HG03175 (cell line): ENCODE data around the gene WNT7B.

Experiments
- ATAC-seq: cut with Tn5 transposase; IDR thresholded peaks from one replicate; pipeline ENCODE4 v1.9.1; 2021; ENCODE audit warnings: mild to moderate bottlenecking, moderate library complexity; ENCODE audit not compliant: unreplicated experiment

WNT7B gene

DNA sequence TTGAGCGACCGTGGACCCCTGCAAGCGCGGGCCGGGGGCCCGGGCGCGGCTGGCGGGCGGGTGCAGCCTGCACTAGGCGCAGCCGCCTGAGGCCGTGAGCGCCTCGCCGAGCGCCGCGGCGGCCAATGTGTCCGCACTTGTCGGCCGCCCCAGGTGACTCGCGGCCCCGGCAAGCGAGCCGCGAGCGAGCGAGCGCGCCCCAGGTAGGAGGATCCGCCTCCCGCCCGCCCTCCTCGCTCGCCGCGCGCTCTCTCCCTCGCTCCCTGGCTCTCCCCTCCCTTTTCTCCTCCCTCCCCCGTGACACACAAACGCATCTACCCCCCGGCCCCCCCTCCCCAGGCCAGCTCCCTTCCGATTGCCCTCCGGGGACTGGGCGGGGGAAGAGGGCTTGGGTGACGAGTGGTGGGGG is at the start of gene WNT7B:
TSS of gene WNT7B (minus strand) at position 160 of the 409 bp plus-strand sequence. CDS start 408 bp downstream, outside the sequence.
- ATAC-seq = no peak

DNA sequence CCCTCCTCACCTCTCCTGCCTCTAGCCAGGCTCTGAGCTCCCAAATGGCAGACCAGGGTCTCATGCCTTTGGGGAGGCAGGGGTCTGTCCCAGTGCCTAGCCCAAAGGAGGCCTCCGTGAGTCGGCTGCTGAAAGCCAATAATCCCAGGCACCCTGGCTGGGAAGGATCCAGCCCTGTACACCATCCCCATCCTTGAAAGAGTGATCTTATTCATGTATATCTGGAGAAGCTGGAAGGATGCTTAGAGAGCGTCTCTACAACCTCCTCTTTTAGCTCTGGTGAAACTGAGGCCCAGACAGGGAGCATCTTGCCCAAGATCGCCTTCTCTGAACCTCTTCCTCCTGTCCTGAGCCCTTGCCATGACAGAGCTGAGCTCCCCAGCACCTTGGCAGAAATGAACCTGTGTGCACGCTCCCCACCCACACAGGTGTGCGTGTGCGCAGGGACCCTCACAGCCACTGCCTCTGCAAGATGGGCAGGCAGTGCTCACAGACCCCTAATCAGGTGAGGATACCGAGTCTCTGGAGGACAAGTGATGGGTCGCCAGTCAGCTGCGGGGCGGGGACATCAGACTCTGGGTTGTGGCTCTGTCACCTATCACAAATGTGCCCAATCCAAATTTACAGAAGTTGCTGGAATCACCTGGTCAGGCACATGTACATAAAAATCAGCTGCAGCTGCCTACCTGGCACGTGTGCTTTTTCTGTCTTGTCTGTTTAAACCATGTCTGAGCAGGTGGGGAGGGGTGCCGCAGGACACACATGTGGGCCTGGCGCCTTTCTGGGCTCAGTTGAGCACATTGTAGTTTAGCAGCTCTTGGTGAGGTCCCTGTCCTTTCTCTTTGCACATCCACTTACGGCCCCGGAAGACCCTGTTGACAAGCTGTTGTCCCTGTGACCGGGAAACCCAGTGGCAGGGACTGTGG is 49.3 kb upstream of the WNT7B start:
- no peak for ATAC-seq

DNA sequence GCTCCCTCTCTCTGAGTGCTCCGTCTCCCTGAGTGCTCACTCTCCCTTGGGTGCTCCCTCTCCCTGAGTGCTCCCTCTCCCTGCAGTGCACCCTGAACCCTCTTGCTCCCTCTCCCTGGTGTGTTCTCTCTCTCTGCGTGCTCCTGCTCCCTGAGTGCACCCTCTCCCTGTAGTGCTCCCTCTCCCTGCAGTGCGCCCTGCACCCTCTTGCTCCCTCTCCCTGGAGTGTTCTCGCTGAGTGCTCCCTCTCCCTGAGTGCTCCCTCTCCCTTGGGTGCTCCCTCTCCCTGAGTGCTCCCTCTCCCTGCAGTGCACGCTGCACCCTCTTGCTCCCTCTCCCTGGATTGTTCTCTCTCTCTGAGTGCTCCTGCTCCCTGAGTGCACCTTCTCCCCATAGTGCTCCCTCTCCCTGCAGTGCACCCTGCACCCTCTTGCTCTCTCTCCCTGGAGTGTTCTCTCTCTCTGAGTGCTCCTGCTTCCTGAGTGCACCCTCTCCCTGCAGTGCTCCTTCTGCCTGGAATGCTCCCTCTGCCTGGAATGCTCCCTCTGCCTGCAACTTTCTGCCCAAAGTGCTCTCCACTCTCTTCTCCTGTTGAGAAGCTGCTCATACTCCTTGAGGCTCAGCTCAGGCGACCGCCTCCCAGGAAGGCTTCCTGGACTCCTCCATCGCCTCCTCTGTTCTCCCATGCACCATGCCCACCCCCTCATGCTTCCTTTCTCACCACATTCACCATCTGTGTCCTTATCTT is 48.4 kb upstream of the WNT7B start:
- ATAC-seq = no peak

DNA sequence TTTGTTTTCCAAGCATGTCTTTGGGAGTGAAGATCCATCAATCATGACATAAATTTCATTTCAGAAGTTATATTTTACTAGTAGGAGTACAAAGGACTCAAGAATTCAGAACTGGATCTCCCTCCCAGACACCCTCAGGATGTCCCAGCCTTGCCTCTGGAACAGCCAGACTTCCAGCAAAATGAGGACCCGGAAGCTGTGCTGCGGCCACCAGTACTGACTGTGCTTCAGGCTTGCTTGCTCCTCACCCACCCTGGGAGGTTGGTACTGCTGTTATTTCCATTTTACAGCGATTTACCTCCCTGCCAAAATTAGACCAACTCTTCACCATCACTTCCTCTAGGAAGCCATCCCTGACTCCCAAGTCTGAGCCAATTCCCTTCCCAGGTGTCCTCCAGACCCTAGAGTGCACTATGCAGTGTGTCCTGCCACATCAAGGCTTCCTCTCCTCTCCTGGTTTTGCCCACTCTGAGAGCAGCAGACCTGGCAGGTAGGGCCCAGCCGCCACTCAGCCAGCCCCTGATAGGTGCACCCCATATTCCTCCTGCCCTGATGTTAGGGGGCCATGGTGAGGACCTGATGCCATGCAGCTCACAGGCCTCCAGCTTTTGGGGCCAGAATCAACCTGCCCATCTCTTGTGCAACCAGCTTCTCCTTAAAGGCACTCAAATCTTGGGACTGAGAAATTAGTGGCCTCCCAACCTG is 47.3 kb upstream of the WNT7B start:
- ATAC-seq = no peak

DNA sequence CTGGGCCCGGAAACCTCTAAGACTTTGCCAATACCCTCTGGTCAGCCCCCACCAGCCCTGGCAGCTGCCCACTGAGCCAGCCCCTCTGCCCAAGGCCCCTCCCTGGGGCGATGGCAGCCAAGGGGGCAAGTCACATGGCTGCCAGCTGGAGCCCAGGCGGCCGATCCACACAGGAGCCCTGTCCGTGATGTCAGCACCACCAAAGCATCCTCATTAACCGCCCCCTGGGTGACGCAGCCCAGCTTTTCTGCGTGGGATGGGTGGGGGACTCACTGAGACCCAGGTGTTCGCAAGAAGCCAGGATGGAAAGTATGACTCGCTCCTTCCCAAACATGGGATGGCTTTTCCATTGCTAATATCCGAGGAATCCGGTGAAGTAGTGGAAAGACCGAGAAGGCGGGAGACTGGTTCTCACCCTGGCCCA is 46.6 kb upstream of the WNT7B start:
- no peak for ATAC-seq

DNA sequence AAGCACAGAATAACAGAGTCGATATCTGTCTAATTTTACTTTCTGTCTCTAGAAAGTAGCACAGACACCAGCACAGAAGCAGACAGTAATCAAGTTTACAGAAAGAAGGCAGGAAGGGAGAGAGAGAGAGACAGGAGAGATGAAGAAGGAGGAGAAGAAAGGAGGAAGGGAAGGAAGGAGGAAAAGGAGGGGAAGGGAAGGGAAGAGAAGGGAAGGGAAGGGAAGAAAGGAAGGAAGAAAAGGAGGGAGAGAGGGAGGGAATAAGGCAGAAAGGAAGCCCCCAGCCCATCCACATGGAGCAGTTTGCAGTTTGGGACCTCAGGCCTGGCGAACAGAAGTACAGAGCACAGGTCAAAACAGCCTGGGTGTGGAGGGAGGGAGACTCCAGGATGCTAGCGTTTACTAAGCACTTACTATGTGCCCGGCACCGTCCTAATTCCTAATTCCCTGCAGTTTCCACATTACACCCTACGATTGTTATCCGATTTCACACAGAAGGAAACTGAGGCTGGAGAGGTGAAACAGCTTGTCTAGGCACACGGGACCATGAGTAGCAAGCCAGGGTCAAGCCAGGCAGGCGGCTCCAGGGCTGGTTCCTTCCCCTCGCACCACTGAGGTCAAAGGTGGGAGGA is 46.0 kb upstream of the WNT7B start:
- ATAC-seq = no peak

DNA sequence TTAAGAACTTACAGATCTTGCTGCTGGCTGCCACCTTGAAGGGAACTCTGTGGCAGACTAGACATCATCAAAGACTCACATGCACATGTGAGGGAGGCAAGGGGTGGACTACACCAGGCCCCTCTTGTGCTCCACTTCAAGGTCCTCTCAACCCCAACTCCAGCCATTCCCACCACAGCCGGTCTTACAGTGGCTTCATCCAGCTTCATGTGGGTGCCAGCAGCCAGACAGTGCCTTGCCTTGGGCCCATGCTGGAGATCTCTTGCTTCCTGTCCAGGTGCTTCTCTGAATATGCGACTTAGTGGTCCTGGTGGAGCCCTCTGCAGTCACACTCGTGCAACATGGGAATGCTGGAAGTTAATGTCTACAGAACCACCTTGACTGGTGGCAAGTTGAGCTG is 44.6 kb upstream of the WNT7B start:
- ATAC-seq = no peak

DNA sequence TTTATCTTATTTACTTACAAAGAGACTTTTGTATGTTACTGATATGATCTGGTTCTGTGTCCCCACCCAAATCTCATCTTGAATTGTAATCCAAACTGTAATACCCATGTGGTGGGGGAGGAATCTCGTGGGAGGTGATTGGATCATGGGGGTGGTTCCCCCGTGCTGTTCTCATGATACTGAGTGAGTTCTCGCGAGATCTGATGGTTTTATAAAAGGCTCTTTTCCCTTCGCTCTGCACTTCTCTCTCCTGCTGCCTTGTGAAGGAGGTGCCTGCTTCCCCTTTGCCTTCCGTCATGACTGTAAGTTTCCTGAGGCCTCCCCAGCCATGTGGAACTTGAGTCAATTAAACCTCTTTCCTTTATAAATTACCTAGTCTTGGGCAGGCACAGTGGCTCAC is 42.4 kb upstream of the WNT7B start:
- ATAC-seq = no peak

DNA sequence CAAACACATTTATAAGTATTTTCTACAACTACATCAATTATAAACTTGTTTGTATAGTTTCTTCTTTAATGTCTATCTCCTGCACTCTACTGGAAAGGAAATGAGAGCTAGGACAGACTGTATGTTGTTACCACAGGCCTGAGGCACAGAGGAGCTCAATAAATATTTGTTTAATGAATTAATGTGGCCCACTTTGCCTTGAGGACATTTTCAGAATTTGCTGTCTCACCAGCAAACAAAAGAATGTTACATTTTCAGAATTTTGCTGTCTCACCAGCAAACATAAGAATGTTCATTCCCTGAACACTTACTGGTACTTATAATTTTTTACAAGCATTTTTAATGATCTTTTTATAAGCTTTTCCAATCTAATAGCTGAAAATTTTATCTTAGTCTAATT is 41.9 kb upstream of the WNT7B start:
- ATAC-seq = no peak

DNA sequence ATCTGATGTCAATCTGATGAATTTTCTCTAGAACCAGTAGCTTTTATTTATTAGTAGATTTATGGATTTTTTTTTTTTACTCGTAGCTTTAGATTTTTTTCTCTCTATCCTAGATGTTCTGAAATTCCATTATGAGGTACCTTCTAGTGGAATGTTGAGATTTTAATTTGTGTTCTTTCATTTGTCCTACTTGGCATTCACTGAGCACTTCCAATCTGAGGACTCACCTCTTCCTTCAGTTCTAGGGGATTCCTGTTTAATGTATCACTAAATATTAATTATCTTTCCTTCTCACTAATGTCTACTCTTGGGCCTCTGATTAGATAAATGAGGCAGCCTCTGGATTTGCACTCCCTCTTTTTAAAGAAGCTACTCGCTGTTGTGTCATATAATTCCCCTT is 40.2 kb upstream of the WNT7B start:
- ATAC-seq = no peak

DNA sequence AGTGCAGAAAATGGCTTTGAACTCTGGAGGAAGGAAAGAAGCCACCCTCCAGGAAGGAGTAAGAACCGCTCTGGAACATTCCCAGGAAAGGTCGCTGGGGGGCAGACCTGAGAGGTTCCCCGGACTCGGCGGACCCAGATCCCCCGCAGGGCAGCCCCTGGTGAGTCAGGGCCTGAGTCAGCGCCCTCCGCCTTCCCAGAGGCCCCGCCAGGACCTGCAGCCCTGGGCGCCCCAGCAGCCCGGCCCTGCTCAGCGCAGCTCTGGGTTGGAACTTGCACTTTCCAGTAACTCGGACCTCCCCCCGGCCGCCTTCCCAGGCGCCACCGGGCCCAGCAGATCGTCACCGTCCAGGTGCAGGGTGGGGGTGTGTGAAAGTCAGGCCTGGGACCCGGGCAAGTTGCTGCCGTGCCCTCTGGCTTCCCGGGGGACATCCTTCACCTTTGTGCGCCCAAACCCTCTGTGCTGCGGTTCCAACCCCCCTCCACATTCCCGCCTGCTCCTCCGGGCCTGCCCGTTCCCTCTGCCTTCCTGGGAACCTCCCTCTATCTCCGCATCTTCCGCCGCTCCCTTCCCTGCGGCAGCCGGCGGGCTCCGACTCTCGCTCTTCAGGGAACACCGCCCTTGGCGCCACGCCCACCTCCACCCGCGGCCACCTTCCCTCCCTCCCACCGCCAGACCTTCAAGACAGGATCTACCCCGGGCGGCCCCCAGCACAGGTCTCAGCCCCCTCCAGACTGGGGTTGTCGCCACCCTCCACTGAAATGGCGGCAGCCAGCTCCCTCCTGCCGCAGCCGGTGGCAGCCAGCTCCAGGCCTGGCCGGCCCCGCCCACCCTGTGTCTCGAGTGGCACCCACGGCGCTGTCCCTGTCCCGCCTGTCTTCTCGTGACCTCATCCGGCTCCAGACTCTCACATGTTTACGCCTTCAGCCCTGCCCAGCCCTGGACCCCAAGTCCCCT is 36.8 kb upstream of the WNT7B start:
- ATAC-seq = peak; percentile 80

DNA sequence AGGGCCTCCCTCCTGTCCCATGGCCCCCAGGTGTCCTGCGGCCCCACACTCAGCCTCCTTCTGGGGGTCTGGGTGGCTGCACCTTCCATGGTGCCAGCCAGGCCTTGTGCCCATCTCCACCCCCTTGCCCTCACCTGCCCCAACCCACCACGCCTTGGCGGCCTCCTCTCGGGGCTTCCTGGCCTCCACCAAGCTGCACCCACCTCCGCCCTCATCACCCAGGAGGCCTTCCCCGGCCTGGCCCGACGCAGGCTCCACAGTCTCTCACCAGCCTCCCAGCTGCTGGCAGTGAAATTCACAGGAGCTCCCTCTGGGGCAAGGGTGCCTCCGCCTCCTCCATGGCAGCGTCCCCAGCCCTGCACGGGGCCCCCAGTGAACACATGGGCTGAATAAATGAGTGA is 35.9 kb upstream of the WNT7B start:
- ATAC-seq = no peak

DNA sequence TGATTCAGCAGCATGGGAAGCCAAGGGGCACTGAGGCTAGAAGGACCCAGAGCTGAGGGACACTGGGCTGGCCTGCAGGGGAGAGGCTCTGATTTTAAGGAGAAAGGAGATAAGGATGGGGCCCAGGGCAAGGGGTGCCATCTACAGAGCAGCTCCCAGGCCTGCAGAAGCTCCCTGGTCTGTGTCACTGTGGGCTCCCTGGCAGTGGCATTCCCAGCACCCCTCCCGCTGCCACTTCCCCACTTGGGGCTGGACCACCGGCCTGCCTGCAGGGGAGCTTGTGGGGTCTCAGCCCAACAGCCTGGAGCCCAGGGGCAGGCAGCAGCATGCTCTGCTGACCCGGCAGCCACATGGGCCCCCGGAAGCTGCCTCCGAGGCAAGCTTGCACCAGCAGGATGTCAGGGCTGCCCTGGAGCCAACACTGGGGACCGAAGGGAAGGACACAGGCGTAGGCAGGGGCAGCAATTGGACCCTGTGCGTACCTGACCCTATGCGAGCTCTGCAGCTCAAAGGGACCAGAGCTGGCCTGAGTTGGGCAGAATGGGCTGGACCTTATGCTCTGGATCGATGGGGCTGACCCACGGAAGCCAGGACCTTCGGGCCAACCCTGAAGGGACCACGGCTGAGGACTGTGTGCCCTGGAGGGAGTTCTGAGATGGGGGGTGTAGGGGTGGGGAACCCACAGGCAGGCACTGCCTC is 35.4 kb upstream of the WNT7B start:
- ATAC-seq = no peak

DNA sequence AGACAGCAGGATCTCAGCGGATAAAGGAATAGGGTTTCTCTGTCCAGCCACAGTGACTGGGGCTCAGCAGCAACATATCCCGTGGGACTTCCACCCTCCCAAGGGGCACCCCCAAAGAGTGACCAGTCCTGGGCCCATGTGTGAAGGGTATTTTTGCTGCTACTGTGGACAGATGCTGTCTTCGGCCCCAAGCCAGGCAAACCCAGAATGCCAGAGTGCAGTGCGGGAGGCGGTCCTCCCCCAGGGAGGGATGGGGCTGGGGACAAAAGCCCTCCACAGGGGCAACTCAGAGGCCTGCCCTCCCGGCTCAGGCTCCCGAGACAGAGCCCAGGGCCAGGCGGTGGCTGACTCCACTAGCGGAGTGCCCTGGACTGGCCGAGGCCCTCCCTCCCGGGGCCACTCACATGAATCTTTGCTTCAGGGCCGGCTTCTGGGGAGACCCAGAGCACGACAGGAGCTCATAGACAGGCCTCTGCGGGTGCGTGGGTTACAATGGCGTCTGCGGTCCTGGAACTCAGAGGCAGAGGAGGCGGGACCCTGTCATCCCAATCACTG is 34.7 kb upstream of the WNT7B start:
- ATAC-seq = no peak

DNA sequence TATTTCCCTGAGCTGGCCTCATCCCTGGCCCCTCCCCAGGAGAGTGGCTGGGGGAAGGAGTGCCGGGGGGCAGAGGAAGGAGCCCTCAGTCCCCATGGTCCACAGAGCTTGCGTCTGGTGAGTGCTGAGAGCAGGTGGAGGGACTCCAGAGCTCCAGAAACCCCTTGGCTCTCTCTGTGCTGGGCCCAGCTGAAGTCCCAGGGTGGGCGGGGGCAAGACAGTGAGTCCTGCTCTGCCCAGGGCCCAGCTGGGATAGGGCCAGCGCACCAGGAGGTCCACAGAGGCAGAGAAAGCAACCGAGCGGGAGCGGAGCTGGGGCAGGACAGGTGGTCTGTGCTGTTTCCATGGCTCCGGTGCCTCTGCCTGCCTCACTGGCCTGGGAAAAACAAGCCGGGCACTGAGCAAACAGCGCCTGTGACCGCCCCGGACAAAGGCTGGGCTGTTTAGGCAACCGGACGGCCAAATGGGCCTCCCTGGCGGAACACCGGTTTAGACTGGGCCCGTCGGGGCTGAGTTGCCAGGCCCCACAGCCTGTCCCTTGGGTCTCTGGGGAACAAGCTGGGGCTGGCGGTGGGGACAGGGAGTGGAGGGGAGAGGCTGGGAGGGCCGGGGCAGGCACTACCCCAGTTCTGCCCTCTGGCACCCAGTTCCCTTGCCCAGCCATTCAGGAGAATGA is 34.1 kb upstream of the WNT7B start:
- ATAC-seq = no peak

DNA sequence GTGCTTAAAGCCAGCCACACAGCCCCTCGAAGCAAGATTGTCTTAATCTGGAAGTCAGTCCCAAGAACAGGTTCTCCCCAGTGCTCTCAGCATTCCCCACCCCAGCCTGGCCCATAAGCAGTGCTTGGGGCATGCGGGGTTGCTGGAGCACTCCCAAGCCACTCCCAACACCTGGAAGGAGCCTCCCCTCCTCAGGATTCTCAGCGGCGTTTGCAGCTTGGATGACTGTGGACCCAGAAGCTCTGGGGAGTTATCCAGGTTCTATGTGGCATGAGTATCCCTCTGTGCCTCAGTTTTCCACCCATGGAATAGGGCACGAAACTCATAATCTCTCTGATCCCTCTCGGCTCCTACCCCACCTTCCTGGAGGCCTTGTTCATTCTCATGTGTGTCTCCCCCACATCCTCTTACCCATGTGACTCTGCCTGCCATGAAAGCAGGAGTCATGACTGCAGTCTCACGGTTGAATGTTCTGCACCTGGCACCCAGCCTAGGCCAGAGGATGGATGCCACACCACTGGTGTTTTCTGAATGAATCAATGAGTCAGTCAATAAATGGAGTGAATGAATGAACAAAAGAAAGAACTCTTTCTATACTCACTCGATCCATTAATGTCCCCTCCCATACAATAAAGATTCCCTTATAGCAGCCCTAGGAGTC is 33.4 kb upstream of the WNT7B start:
- ATAC-seq = no peak

DNA sequence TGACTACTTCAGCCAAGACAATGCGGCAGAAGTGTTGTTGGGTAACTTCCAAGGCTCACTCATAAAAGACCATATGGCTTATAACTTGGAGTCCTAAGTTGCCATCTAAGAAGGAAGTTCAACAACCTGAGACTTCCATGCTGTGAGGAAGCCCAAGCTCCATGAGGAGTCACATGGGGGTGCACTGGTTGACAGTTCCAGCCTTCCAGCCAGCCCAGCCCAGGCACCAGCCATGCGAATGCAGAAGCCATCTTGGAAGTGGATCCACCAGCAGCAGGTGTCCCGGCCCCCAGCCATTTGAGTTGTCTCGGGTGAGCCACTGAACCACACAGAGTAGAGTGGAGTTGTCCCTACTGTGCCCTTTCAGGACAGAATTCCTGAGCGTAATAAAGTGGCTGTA is 32.8 kb upstream of the WNT7B start:
- no peak for ATAC-seq
